Thymus (tissue), 11 donors: Measurements from ENCODE around the gene LRWD1. TPM values are rescaled to one million over a fixed set of nuclear protein-coding genes. Genes with fewer than 3 reads are reported as not detected.
"Not testable (repeated sequence)": the region's sequence is repeated elsewhere in the genome, so short reads cannot be mapped to it uniquely, and the experiment has no call there.

Experiments
- DNase-seq, 9 donors: peaks; one replicate each; pipeline ENCODE4 v3.0.0-alpha.2; 2013; ENCODE audit warnings: low spot score in 9 of 9, low read depth in 6 of 9, missing footprints in 1 of 9
- H3K27ac ChIP-seq, 2 donors: one replicate each; pipeline ENCODE4 v1.5.1; 2013; ENCODE audit warnings: control low read depth in 1 of 2, low read depth in 1 of 2, low read length in 1 of 2, mild to moderate bottlenecking in 1 of 2, moderate library complexity in 1 of 2
- H3K27me3 ChIP-seq, 2 donors: one replicate each; pipeline ENCODE4 v1.5.1; 2013; ENCODE audit warnings: low read length in 1 of 2; ENCODE audit not compliant: control insufficient read depth in 2 of 2, insufficient read depth in 1 of 2
- H3K36me3 ChIP-seq, 2 donors: one replicate each; pipeline ENCODE4 v1.5.1; 2013; ENCODE audit warnings: low read length in 1 of 2, mild to moderate bottlenecking in 1 of 2, moderate library complexity in 1 of 2; ENCODE audit not compliant: control insufficient read depth in 2 of 2, insufficient read depth in 2 of 2
- H3K4me1 ChIP-seq, 2 donors: one replicate each; pipeline ENCODE4 v1.5.1; 2013; ENCODE audit warnings: low read length in 2 of 2; ENCODE audit not compliant: control insufficient read depth in 2 of 2, insufficient read depth in 2 of 2
- H3K4me3 ChIP-seq, 2 donors: one replicate each; pipeline ENCODE4 v1.5.1; 2013; ENCODE audit warnings: low read length in 2 of 2, control low read depth in 1 of 2, mild to moderate bottlenecking in 1 of 2
- H3K9me3 ChIP-seq, 2 donors: one replicate each; pipeline ENCODE4 v1.5.1; 2013; ENCODE audit warnings: low read length in 1 of 2, mild to moderate bottlenecking in 1 of 2; ENCODE audit not compliant: control insufficient read depth in 2 of 2, insufficient read depth in 1 of 2
- WGBS: extraction: QIAGEN DNeasy Blood & Tissue Kit; methylation state at CpG from one replicate; pipeline ENCODE4 v1.1.7; 2013; 5-methylcytosine and 5-hydroxymethylcytosine counted together
- polyA plus RNA-seq: library from polyadenylated mRNA; stranded (reverse); fragments of 200-250 nt; gene quantifications from one replicate; pipeline ENCODE4 v1.2.3, GENCODE V29; 2013
- total RNA-seq: library from RNA; stranded (reverse); fragments of 120-200 nt; gene quantifications from one replicate; pipeline ENCODE4 v1.2.4, GENCODE V29; 2013
- donor health status: healthy.

Gene LRWD1
- total and polyA plus RNA-seq, 2 donors, result 16.2 to 19.9 TPM

GRCh38 chr7:102479982-102480637 lies 15.3 kb downstream of the LRWD1 start:
- not testable (repeated sequence) for H3K4me1 ChIP-seq, H3K27ac ChIP-seq, DNase-seq, H3K9me3 ChIP-seq, H3K36me3 ChIP-seq, H3K27me3 ChIP-seq, H3K4me3 ChIP-seq
- 14% methylated on average over 8 of the region's 11 CpGs for WGBS

- no CpG with 5 or more reads among the region's 10 CpGs for WGBS
- H3K4me1 ChIP-seq, DNase-seq, H3K27ac ChIP-seq, H3K27me3 ChIP-seq, H3K36me3 ChIP-seq, H3K4me3 ChIP-seq, H3K9me3 ChIP-seq: not testable (repeated sequence)
Measured at GRCh38 chr7:102481962-102482361, 17.2 kb downstream of the LRWD1 start.

GRCh38 chr7:102484317-102484716 lies 19.5 kb downstream of the LRWD1 start:
- DNase-seq, H3K4me3 ChIP-seq, H3K4me1 ChIP-seq, H3K9me3 ChIP-seq, H3K27ac ChIP-seq, H3K36me3 ChIP-seq, H3K27me3 ChIP-seq: not testable (repeated sequence)
- no CpG with 5 or more reads among the region's 5 CpGs for WGBS

- 93% methylated on average over 3 of the region's 12 CpGs for WGBS
- H3K4me1 ChIP-seq, H3K27me3 ChIP-seq, H3K27ac ChIP-seq, H3K9me3 ChIP-seq, H3K4me3 ChIP-seq, DNase-seq, H3K36me3 ChIP-seq: not testable (repeated sequence)
Measured at GRCh38 chr7:102490529-102491075, 25.8 kb downstream of the LRWD1 start.

GRCh38 chr7:102493220-102493935 lies 28.6 kb downstream of the LRWD1 start:
- not testable (repeated sequence) for H3K36me3 ChIP-seq, H3K4me3 ChIP-seq, H3K4me1 ChIP-seq, DNase-seq, H3K27ac ChIP-seq, H3K27me3 ChIP-seq, H3K9me3 ChIP-seq
- WGBS, result no CpG with 5 or more reads among the region's 33 CpGs

- not testable (repeated sequence) for H3K27ac ChIP-seq, H3K4me1 ChIP-seq, H3K9me3 ChIP-seq, H3K36me3 ChIP-seq, H3K27me3 ChIP-seq, DNase-seq
- peak overlapping the region; percentile 29 to 30 for H3K4me3 ChIP-seq
- WGBS, result 11% methylated on average over 8 of the region's 15 CpGs
Measured at GRCh38 chr7:102494026-102494425, 29.2 kb downstream of the LRWD1 start.

GRCh38 chr7:102494473-102495149 lies 29.8 kb downstream of the LRWD1 start:
- H3K9me3 ChIP-seq, H3K27me3 ChIP-seq, H3K36me3 ChIP-seq, DNase-seq, H3K4me3 ChIP-seq, H3K27ac ChIP-seq, H3K4me1 ChIP-seq: not testable (repeated sequence)
- no CpG with 5 or more reads among the region's 67 CpGs for WGBS

GRCh38 chr7:102496861-102497260 lies 32.1 kb downstream of the LRWD1 start:
- H3K36me3 ChIP-seq, DNase-seq, H3K4me1 ChIP-seq, H3K9me3 ChIP-seq, H3K27me3 ChIP-seq, H3K27ac ChIP-seq, H3K4me3 ChIP-seq: not testable (repeated sequence)
- WGBS, result 70% methylated on average over 3 of the region's 10 CpGs

- not testable (repeated sequence) for H3K27me3 ChIP-seq, H3K4me3 ChIP-seq, H3K27ac ChIP-seq, H3K36me3 ChIP-seq, H3K4me1 ChIP-seq, DNase-seq, H3K9me3 ChIP-seq
- WGBS, result 97% methylated on average over 1 of the region's 5 CpGs
Measured at GRCh38 chr7:102497308-102497707, 32.5 kb downstream of the LRWD1 start.
